ENCODE results near the gene STK24.

Gene STK24

GRCh38 chr13:98559169-98559568 is 17.7 kb downstream of the STK24 start:
- WGBS, 2 donors (ENCODE audit: extremely low coverage in 2 of 2, insufficient read length in 2 of 2, insufficient replicate concordance in 1 of 2): no CpG with 5 or more reads among the region's 7 CpGs

GRCh38 chr13:98557937-98558792 is 18.7 kb downstream of the STK24 start:
- no peak overlapping the region for H3K18ac ChIP-seq (ENCODE audit: low read length)
- DNase-seq (ENCODE audit: low spot score): no peak
- no peak overlapping the region for H2AK5ac ChIP-seq (ENCODE audit: low read depth, low read length)

More at GRCh38 chr13:98559169-98559568, 17.7 kb downstream of the STK24 start:
- Histone ChIP-seq H3K9me3 (replicated peaks in 1 of 2; ENCODE audit: control insufficient read depth in 2 of 2, insufficient read depth in 1 of 2, low read depth in 1 of 2, low read length in 2 of 2) (peaks cover 0 to 13% of the 10 kb centered on the region in 2 donors), H3K9ac (ENCODE audit: low read depth, low read length, poor library complexity) (no peak overlapping the region), H3K18ac (ENCODE audit: low read length) (no peak overlapping the region), H3K4ac (ENCODE audit: low read length) (no peak overlapping the region), H3K79me1 (ENCODE audit: low read depth, low read length) (peaks cover 14% of the 10 kb centered on the region), H2BK15ac (ENCODE audit: low read length) (no peak overlapping the region), H2BK12ac (ENCODE audit: low read length) (no peak overlapping the region), H3K14ac (ENCODE audit: low read length) (no peak overlapping the region), H2BK120ac (ENCODE audit: low read depth, low read length) (no peak overlapping the region), H2BK5ac (ENCODE audit: low read length) (no peak overlapping the region), H2AK5ac (ENCODE audit: low read depth, low read length) (no peak overlapping the region), H3K23ac (ENCODE audit: low read depth, low read length, poor library complexity) (no peak overlapping the region), H4K91ac (ENCODE audit: low read depth, low read length, poor library complexity) (no peak overlapping the region), H4K8ac (ENCODE audit: low read depth, low read length) (no peak overlapping the region), H3K27me3 (ENCODE audit: control insufficient read depth in 3 of 3, insufficient read depth in 3 of 3, low read depth in 1 of 3, low read length in 3 of 3) (no peaks in the 10 kb centered on the region), H3K4me3 (ENCODE audit: low read length in 2 of 2) (no peak overlapping the region), H3K27ac (replicated peaks; ENCODE audit: low read length) (no peak overlapping the region), H3K4me1 (ENCODE audit: control insufficient read depth in 2 of 2, insufficient read depth in 1 of 2, low read depth in 1 of 2, low read length in 2 of 2) (peaks cover 0 to 3% of the 10 kb centered on the region in 2 donors), H3K36me3 (replicated peaks in 1 of 2; ENCODE audit: control insufficient read depth in 2 of 2, insufficient read depth in 2 of 2, low read length in 2 of 2) (peaks cover 0 to 26% of the 10 kb centered on the region in 2 donors), H3K4me2 (ENCODE audit: insufficient read depth, low read length, poor library complexity, severe bottlenecking) (no peak overlapping the region), H2AFZ (ENCODE audit: low read length) (no peak overlapping the region)
- DNase-seq (ENCODE audit: low spot score): no peak

GRCh38 chr13:98556968-98557631 is 19.8 kb downstream of the STK24 start:
- Histone ChIP-seq H2AK5ac (ENCODE audit: low read depth, low read length) (no peak overlapping the region), H3K9me3 (replicated peaks in 1 of 2; ENCODE audit: control insufficient read depth in 2 of 2, insufficient read depth in 1 of 2, low read depth in 1 of 2, low read length in 2 of 2) (peaks cover 0 to 19% of the 10 kb centered on the region in 2 donors), H3K4ac (ENCODE audit: low read length) (no peak overlapping the region), H3K4me1 (ENCODE audit: control insufficient read depth in 2 of 2, insufficient read depth in 1 of 2, low read depth in 1 of 2, low read length in 2 of 2) (peaks cover 0 to 4% of the 10 kb centered on the region in 2 donors), H3K18ac (ENCODE audit: low read length) (no peak overlapping the region), H3K27ac (replicated peaks; ENCODE audit: low read length) (no peak overlapping the region), H2BK12ac (ENCODE audit: low read length) (no peak overlapping the region), H2BK120ac (ENCODE audit: low read depth, low read length) (no peak overlapping the region), H2BK5ac (ENCODE audit: low read length) (no peak overlapping the region), H3K14ac (ENCODE audit: low read length) (no peak overlapping the region), H2BK15ac (ENCODE audit: low read length) (no peak overlapping the region), H3K4me3 (ENCODE audit: low read length in 2 of 2) (no peak overlapping the region), H3K36me3 (replicated peaks in 1 of 2; ENCODE audit: control insufficient read depth in 2 of 2, insufficient read depth in 2 of 2, low read length in 2 of 2) (peaks cover 0 to 31% of the 10 kb centered on the region in 2 donors), H4K91ac (ENCODE audit: low read depth, low read length, poor library complexity) (no peak overlapping the region), H3K79me1 (ENCODE audit: low read depth, low read length) (peaks cover 20% of the 10 kb centered on the region), H4K8ac (ENCODE audit: low read depth, low read length) (no peak overlapping the region), H3K4me2 (ENCODE audit: insufficient read depth, low read length, poor library complexity, severe bottlenecking) (no peak overlapping the region), H3K27me3 (ENCODE audit: control insufficient read depth in 3 of 3, insufficient read depth in 3 of 3, low read depth in 1 of 3, low read length in 3 of 3) (no peaks in the 10 kb centered on the region), H3K9ac (ENCODE audit: low read depth, low read length, poor library complexity) (no peak overlapping the region), H2AFZ (ENCODE audit: low read length) (no peak overlapping the region), H3K23ac (ENCODE audit: low read depth, low read length, poor library complexity) (no peak overlapping the region)
- WGBS, 2 donors (ENCODE audit: extremely low coverage in 2 of 2, insufficient read length in 2 of 2, insufficient replicate concordance in 1 of 2): no CpG with 5 or more reads among the region's 10 CpGs
- no peak for DNase-seq (ENCODE audit: low spot score)

More at GRCh38 chr13:98557937-98558792, 18.7 kb downstream of the STK24 start:
- Histone ChIP-seq H3K4me2 (ENCODE audit: insufficient read depth, low read length, poor library complexity, severe bottlenecking) (no peak overlapping the region), H3K27me3 (ENCODE audit: control insufficient read depth in 3 of 3, insufficient read depth in 3 of 3, low read depth in 1 of 3, low read length in 3 of 3) (no peaks in the 10 kb centered on the region), H3K27ac (replicated peaks; ENCODE audit: low read length) (no peak overlapping the region), H3K79me1 (ENCODE audit: low read depth, low read length) (peaks cover 16% of the 10 kb centered on the region), H3K9me3 (replicated peaks in 1 of 2; ENCODE audit: control insufficient read depth in 2 of 2, insufficient read depth in 1 of 2, low read depth in 1 of 2, low read length in 2 of 2) (peaks cover 0 to 15% of the 10 kb centered on the region in 2 donors), H3K36me3 (replicated peaks in 1 of 2; ENCODE audit: control insufficient read depth in 2 of 2, insufficient read depth in 2 of 2, low read length in 2 of 2) (peaks cover 0 to 27% of the 10 kb centered on the region in 2 donors), H3K4ac (ENCODE audit: low read length) (no peak overlapping the region), H3K14ac (ENCODE audit: low read length) (no peak overlapping the region), H3K4me1 (ENCODE audit: control insufficient read depth in 2 of 2, insufficient read depth in 1 of 2, low read depth in 1 of 2, low read length in 2 of 2) (peaks cover 0 to 4% of the 10 kb centered on the region in 2 donors), H2BK5ac (ENCODE audit: low read length) (no peak overlapping the region), H2BK15ac (ENCODE audit: low read length) (no peak overlapping the region), H2BK12ac (ENCODE audit: low read length) (no peak overlapping the region), H4K91ac (ENCODE audit: low read depth, low read length, poor library complexity) (no peak overlapping the region), H3K9ac (ENCODE audit: low read depth, low read length, poor library complexity) (no peak overlapping the region), H4K8ac (ENCODE audit: low read depth, low read length) (no peak overlapping the region), H2BK120ac (ENCODE audit: low read depth, low read length) (no peak overlapping the region), H2AFZ (ENCODE audit: low read length) (no peak overlapping the region), H3K4me3 (ENCODE audit: low read length in 2 of 2) (no peak overlapping the region), H3K23ac (ENCODE audit: low read depth, low read length, poor library complexity) (no peak overlapping the region)
- WGBS, 2 donors (ENCODE audit: extremely low coverage in 2 of 2, insufficient read length in 2 of 2, insufficient replicate concordance in 1 of 2): no CpG with 5 or more reads among the region's 10 CpGs

All from neuronal stem cell (in vitro differentiated cells).